Activated CD4-positive, CD25-positive, alpha-beta regulatory T cell treated with anti-CD3 and anti-CD28 coated beads, Interleukin-2, amount 50 U/mL, for 24 hours (primary cell): ENCODE data around the gene FAM210A.
"Not testable (repeated sequence)": the region's sequence is repeated elsewhere in the genome, so short reads cannot be mapped to it uniquely, and the experiment has no call there.

Experiments
- ATAC-seq, 2 donors: fragments of 150-1000 bp; cut with Tn5 transposase; one replicate each; pipeline ENCODE4 v1.10.0; 2021; ENCODE audit warnings: mild to moderate bottlenecking in 1 of 2, moderate library complexity in 1 of 2

The FAM210A gene

DNA sequence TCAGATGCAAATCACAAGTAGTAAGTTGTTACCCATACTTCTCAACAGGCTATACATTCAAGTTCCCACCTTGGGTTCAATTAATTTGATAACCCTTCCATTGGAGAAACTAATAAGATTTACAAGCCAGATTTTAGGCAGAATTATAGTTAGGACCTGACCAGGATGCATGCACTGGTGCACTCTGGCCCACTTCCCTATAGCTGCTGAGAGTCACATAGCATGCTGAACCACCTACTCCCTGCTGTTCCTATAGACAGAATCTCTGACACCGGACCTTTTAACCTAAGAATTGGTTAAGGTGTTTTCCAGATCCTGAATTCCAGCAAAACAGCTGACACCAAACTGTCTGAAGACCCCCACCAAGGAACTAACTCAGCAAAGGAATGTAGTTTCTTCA, 26.2 kb downstream of the FAM210A start:
- ATAC-seq, result no peak

DNA sequence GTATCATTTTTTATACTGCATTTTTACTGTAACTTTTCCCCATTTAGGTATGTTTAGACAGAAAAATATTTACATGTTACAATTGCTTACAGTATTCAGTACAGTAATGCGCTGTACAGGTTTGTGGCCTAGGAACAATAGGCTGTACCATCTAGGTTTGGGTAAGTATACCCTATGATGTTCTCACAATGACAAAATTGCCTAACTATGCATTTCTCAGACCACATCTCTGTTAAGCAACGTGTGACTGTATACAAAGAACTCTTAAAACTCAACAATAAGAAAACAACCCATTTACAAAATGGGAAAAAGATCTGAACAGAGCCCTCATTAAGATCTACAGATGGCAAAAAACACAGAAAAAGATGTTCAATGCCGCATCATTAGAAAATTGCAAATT, 29.4 kb downstream of the FAM210A start:
- ATAC-seq, result no peak

DNA sequence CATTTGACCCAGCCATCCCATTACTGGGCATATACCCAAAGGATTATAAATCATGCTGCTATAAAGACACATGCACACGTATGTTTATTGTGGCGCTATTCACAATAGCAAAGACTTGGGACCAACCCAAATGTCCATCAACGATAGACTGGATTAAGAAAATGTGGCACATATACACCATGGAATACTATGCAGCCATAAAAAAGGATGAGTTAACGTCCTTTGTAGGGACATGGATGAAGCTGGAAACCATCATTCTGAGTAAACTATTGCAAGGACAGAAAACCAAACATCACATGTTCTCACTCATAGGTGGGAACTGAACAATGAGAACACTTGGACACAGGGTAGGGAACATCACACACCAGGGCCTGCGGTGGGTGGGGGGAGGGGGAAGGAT, 31.0 kb downstream of the FAM210A start:
- ATAC-seq, result not testable (repeated sequence)

DNA sequence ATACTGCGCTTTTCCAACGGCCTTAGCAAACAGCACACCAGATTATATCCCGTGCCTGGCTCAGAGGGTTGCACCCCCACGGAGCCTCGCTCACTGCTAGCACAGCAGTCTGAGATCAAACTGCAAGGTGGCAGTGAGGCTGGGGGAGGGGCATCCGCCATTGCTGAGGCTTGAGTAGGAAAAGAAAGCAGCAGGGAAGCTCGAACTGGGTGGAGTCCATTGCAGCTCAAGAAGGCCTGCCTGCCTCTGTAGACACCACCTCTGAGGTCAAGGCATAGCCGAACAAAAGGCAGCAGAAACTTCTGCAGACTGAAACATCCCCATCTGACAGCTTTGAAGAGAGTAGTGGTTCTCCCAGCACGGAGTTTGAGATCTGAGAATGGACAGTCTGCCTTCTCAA, 36.3 kb downstream of the FAM210A start:
- not testable (repeated sequence) for ATAC-seq

DNA sequence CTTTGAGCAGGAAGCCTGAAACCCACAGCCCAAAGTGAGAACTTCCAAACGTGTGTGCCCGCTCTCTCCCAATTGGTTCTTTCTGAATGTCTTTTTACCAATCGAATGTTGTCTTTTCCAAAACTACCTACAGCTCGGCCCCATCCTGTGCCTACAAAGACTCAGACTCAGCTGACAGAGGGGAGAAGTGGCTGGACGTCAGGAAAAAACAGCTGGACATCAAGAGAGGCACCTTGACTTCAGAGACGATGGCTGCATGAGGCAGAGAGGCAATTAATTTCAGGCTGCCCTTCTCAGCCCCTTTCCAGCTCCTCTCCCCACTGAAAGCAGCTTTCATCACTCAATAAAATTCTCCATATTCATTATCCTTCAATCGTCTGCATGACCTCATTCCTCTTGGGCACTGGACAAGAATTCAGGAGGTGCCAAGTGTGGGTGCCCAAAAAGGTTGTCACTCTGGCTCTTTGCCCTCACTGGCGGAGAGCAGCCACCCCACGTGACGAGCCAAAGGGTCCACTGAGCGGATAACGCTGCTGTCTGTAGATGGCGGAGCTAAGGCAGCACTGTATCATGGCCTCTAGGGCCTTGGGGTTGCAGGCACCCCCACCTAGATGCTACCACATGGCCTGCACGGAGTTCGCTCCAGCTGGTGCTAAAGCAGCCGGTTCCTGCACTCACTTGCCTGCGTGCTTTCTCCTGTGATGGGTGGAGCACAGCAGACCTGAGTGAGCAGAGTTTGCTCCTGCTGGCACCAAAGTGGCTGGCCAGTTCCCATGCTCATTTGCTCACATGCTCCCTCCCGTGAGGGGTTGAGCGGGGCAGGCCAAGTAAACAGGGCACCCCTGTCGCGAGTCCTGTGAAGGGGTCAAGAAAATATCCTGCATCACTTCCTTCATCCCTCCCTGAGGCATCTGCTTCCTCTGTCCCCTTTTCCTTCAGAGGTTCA, 37.9 kb downstream of the FAM210A start:
- no peak for ATAC-seq

DNA sequence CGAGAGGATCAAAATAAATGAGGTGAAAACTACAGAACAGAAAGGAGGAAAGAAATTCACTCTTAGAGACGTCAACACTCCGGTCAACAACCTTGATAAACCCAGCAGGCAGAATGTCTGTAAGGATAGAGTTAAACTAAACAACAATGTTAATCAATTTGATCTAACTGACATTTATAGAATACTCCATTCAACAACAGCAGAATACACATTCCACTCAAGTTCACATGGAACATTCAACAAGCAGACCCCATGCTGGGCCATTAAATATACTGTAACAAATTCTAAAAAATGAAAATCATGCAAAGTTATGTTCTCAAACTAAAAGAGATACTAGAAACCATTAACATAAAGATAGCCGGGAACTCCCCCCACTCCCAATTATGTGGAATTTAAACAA, 41.8 kb downstream of the FAM210A start:
- no peak for ATAC-seq

DNA sequence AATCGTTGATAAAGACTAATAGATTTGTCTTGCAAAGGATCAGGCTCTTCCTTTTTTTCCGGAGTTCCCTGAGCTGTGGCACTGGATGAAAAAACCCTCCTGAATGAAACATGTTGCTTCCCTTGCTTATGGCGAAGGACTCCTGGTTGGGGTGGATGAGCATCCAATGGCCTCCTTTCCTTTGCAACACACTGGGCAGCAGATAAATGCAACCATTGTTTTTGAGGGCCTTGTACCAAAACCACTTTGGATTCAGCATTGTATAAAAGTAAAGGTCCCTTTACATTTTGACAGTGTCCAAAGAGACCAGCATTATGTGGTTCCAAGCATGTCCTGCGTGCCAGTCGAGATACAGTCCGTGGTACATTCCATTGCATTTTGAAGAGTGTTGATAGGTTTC, 44.7 kb downstream of the FAM210A start:
- no peak for ATAC-seq

DNA sequence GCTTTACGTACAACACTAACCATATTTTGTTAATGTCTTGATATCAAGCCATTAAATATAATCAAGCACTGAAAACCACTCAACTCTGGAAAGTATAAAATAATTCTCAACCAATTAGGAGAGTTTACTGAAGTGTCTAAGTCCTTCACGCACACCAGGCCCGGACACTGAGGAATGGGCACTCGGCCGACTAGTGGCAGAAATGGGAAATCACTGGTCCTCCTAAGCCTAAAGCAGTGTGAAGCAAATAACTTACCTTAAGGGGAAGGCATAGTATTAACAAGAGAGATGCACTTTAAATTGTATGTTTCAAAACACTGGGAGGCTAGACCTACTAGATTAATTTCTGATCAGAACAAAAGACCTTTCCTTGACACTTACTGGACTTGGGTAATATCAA, 45.7 kb downstream of the FAM210A start:
- no peak for ATAC-seq

DNA sequence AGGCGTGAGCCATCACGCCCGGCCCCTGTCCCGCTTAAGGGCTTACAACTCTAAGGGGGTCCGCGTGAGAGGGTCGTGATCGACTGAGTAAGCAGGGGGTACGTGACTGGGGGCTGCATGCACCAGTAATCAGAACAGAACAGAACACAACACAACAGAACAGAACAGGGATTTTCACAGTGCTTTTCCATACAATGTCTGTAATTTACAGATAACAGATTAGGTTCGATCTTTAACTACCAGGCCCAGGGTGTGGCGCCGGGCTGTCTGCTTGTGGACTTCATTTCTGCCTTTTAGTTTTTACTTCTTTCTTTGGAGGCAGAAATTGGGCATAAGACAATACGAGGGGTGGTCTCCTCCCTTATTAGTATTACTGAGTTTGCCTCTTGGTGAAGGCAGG, 49.0 kb downstream of the FAM210A start:
- ATAC-seq, result not testable (repeated sequence)

DNA sequence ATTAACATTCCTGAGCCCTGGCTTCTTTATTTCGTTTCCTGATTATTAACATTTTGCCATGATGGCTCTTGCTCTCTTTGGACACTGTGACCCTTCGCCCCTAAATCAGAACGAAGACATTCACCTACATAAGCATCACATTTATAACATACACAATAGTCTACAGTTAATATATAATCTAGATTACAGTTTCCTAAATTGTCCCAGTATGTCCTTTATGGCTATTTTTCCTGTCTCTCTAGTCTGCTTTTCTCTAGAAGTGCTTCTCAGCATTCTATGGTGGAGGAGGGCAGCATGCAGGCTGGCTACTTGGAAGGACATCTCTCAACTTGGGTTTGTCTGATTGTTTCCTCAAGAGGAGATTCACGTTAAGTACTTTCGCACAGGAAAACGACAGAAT, 49.9 kb downstream of the FAM210A start:
- no peak for ATAC-seq

DNA sequence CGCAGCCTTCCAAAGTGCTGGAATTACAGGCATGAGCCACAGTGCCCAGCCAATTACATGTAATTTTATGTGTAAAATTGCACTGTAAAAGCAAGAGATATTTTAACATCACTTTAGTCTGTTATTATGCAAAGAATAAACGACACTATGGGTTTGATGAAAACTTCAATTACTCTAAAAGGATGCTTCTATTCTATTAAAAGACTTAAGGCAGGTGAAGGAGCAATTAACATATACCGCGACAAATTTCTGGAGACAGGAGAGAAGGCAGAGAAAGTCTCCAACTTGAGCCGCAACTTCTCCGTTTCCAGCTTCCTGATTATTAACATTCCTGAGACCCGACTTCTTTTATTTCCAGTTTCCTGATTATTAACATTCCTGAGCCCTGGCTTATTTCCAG, 53.7 kb downstream of the FAM210A start:
- ATAC-seq, result no peak

DNA sequence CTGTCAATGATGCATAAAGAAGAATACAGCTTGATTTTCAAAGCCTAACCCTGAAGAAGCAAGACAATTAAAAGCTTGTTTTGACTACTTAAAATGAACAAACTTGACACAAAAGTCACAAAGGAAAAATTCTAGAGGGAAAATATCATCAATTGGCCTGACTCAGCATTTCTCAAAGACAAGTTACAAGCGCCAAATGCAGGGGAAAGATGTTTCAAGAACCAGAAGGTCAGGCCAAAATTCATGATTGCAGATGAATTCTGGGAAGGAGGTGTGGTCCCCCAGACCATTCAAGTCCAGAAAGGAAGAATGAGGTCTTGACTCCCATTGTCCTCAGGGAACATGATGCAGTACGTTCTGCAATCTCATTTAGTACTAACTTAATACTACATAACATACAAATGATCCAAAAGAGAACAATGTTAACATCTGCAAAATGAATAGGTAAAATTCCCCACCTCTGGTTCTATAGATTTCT, 64.5 kb downstream of the FAM210A start:
- ATAC-seq, result no peak

DNA sequence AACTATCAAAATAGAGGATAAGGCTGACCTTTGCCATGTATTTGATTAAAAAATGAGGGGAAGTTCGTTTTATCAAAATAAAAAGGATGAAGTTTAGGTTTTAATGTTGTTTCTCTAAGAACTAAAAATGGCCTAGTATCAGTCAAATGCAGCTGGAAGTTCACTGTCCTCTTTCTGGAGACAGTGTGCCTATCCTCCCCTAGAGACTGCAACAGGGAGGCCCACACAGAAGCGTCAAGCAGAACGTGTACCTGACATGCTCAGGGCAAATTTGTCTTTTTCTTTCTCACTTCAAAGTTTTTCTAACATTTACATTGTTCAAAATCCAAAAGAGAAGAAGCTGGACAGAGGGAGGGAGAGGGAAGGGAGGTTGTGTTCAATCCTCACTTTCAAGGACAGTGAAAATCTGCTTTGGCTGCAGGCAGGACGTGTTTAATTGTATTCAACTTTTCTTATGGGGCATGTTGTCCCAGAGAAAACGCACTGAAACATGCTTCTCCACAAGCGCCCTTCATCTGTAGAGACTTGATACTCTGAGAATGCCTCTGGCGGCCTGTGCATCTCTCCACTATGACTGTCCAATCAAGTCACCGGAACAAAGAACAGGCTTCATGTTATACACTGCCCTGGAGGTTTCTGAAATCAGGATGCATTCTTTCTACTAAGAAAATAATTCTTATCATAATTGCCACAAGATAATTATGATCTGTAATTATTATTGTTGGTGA, 65.1 kb downstream of the FAM210A start:
- no peak for ATAC-seq

DNA sequence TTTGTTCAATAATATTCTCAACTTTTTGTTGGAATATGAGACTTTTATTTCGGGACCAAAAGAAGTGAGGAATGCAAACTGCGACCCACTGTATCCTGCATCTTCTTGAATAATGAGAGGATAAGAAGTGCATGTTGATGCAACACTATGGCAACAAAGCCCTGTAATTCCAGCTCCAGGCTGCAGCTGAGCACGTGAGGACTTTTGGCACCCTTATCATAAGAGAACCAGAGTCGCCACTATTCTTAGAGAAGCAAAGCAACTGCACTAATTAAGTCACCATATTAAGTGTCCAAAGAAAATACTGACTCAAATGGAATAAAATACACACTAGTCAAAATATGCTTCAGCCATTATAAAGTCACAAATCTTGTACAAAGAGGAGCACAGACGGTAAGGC, 65.8 kb downstream of the FAM210A start:
- no peak for ATAC-seq

DNA sequence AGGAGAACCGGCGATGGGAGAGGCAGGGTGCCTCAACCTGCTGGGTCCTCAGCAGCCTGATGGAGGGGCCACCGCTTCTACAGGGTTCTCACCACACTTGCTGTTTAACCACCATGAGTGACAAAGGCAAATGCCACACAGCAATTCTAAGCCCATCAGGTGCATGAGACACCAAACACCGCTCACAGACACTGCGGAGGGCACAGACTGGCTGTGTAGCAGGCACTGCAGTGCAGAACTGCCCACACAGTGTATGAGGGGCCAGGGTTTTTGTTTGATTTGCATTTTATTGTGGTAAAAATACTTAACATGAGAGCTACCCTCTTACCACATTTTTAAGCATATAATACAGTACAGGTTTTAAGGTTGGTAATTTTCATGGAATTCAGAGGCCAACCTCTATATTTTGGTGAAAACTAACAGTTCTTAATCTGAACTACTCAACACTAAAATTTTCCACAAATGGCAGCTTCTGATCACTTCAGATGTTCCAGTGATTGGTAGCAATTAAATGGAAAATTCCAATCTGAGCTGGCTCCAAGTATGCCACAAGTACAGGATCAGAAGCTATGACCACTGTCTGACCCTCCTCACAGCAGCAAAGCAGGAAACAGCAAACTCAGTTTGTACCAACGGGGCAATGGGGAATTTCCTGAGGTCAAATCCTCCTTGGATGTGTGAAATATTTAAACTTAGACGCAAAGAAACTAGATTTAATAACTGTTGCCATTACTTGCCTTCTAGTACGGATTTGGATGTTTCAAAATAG, 67.7 kb downstream of the FAM210A start:
- no peak for ATAC-seq

DNA sequence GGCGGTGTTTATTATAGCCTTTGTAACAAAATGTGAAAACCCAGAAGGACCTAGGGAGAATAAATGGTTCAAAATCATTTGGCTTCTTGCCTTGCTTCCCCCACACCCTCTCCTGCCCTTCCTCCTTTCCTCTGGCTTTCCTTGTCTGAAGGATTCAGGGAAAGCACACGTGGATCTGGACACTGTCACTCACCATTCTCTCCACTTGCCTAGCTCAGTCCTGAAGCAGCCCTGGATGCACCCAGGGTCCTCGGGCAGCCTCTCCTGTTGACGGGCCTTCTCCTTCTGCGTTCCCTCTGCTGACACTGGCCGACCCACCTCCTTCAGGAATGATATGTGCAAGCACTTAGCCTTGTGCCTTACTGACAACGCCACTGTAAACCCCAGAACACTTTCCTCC, 68.4 kb downstream of the FAM210A start:
- ATAC-seq, result no peak

DNA sequence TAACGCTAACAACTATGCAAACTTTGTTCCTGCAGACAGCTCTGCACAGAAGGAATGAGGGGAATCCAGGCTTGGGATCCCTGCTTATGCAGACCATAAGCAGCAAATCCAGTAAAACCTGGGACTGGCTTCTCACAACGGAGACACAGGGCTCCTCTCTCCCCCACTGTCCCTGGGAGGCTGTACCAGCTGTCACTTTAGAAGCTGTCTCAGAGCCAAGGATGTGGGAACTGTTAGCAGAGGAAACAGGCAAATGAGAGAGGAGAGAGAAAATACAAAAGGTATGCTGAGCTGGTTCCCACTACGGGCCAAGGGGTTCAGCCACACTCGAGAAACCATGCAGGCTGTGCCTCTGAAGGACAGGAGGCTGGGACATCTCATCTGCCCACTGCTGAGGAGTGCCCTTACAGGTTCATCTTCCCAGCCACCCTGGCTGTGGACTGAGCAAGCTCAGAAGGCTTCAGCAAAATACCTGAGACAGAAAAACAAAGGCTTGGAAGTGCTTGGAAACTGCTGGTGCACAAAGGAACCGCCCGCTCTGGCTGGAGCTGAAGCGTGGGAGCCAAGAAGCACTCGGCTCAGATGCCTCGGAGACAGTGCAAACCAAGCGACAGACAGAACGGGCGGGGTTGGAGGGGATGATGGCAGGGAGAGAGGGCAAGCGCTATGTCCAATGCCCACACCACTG, 72.5 kb downstream of the FAM210A start:
- ATAC-seq, result no peak

DNA sequence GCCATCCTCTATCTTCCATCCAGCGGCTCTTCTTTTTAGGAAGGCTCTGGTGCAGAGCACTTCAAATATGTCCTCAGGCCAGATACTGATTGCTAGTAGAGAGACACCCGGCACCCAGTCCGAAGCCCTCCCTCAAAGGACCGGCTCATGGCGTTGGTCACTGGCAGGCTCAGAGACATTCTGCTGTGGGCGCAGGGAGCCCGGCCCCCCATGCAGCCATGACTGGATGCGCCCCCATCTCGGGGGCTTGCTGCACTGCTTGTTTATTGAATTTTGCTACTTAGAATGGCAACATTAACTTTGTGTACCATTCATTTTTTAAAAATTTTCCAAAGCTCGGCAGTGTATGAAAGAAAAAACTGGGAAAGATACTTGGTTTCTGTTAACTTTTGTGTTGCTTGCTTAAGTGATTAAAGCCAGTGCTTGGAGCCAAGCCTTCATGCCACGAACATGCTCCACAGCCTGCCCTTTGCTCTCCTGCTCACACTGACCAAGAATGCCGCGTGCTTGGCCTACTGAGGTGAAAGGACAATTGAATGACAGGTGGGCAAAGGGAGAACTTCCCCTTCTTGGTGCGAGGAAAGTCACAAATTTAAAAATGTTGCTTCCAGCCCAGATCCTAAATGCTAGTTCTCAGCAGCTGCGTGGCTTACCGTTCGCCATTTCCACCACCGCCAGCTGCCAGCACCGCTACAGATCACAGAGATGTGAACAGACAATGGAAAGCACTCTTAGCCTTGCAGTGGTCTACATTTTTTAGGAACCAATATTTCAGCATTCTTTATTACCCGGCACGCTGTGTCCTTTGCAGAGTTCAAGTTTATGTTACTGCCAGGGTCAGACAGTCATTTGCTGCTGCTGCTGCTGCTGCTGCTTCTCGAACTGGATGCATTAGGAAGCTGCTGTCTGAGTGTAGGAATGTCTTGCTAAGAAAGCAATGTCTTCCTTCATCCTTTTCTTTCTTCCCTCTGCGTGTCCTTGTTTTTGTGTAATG, 76.7 kb downstream of the FAM210A start:
- no peak for ATAC-seq

DNA sequence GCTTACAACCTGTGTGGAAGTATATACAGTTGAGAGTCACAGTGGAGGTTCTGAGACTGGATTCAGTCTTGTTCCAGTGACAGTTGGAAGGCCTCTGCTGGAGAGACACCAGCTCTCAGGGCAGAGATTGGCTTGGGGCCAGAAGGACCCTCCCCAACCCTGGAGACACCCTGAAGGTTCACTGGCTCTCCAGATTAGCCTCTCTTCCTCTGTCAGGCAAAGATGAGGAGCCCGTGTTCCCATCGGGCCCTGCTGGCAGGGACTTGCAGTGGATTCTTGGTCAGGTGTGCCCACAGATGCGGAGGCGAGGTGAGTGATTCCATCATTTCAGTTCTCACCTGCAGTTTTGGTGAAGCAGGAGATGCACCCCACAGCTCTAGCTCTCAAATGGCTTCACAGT, 78.6 kb downstream of the FAM210A start:
- no peak for ATAC-seq

DNA sequence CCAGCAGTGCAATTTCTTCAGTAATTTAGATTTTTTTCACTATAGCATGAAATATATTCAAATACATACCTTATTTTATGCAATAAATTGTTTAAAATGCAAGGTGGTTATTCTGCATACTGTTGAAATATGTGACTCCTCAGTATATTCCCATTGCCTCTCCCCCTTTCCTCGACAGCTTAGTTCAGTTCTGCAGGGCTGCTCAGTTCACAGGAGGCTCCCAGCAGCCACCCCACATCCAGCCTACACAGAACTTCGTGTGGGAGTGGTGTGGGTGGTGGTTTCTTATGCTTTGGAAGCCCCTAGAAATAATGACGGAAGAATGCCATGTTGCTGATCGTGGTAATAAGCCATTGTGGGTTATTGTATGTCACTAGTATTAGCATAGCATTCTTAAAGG, 79.7 kb downstream of the FAM210A start:
- ATAC-seq, result no peak

DNA sequence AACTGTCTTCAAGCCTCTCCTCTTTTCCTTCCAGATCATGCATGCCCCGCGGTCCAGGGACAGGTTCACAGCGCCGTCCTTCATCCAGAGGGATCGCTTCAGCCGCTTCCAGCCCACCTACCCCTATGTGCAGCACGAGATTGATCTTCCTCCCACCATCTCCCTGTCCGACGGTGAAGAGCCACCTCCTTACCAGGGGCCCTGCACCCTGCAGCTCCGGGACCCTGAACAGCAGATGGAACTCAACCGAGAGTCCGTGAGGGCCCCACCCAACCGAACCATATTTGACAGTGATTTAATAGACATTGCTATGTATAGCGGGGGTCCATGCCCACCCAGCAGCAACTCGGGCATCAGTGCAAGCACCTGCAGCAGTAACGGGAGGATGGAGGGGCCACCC, 81.3 kb downstream of the FAM210A start:
- ATAC-seq, result no peak
